K562 (cell line): Measurements from ENCODE around the gene RERE. TPM values are rescaled to one million over a fixed set of nuclear protein-coding genes. Genes with fewer than 3 reads are reported as not detected.

Experiments
- BRD9 ChIP-seq: fragments of 450-650 bp; IDR thresholded peaks from 2 replicates; pipeline ENCODE4 v1.6.1; 2018; ENCODE audit warnings: low read depth; ENCODE audit not compliant: partially characterized antibody
- FOXJ2 ChIP-seq: fragments of 200-800 bp; sonication (Bioruptor generic); IDR thresholded peaks from 2 replicates; pipeline ENCODE4 v1.6.1; 2016; ENCODE audit warnings: missing genetic modification characterization, missing compliant biosample characterization
- HEY1 ChIP-seq: fragments of 250-450 bp; sonication (Bioruptor Pico); IDR thresholded peaks from 2 replicates; pipeline ENCODE4 v1.5.0; 2020; ENCODE audit warnings: mild to moderate bottlenecking, moderate library complexity, borderline replicate concordance
- MAFG ChIP-seq: fragments of 450-650 bp; conservative IDR thresholded peaks from 2 replicates; pipeline ENCODE4 v1.6.1; 2016; ENCODE audit warnings: missing genetic modification characterization, missing compliant biosample characterization
- MAZ ChIP-seq, 2 experiments: fragments of 450-650 bp in 1 of 2; sonication (generic) in 1 of 2; formaldehyde crosslinking; IDR thresholded peaks in 1 of 2; conservative IDR thresholded peaks in 1 of 2; 2 replicates each; pipeline versions ENCODE4 v1.4.0 to v1.5.0; 2020; ENCODE audit warnings: mild to moderate bottlenecking in 1 of 2, missing genetic modification reagents in 1 of 2
- MCM2 ChIP-seq: fragments of 450-650 bp; IDR thresholded peaks from 2 replicates; pipeline ENCODE4 v1.6.1; 2017; ENCODE audit warnings: low read depth, mild to moderate bottlenecking
- MTA2 ChIP-seq: fragments of 450-650 bp; IDR thresholded peaks from 2 replicates; pipeline ENCODE4 v1.6.1; 2016; ENCODE audit warnings: low read depth
- POLR2H ChIP-seq: IDR thresholded peaks from 2 replicates; pipeline ENCODE4 v1.6.1; 2016; ENCODE audit warnings: missing genetic modification characterization, low read depth, mild to moderate bottlenecking, control low read depth, missing compliant biosample characterization, moderate library complexity
- RB1 ChIP-seq: fragments of 450-650 bp; IDR thresholded peaks from 2 replicates; pipeline ENCODE4 v1.6.1; 2017; ENCODE audit warnings: low read depth, mild to moderate bottlenecking
- TCF3 ChIP-seq: sonication (generic); formaldehyde crosslinking; IDR thresholded peaks from 2 replicates; pipeline ENCODE4 v1.4.0; 2020; ENCODE audit warnings: mild to moderate bottlenecking, missing genetic modification reagents
- TCF7L2 ChIP-seq: fragments of 150-350 bp; IDR thresholded peaks from 2 replicates; pipeline ENCODE4 v1.6.1; 2016; ENCODE audit warnings: low read depth, mild to moderate bottlenecking, low read length, moderate library complexity
- ZFP1 ChIP-seq: fragments of 450-650 bp; formaldehyde crosslinking; IDR thresholded peaks from 2 replicates; pipeline ENCODE4 v1.4.0; 2020; ENCODE audit warnings: mild to moderate bottlenecking, mixed read lengths
- ZNF354B ChIP-seq: fragments of 250-450 bp; sonication (Bioruptor Pico); IDR thresholded peaks from 2 replicates; pipeline ENCODE4 v1.4.0; 2020
- ZNF507 ChIP-seq: conservative IDR thresholded peaks from 2 replicates; pipeline ENCODE4 v1.6.1; 2017; ENCODE audit warnings: missing genetic modification characterization, missing compliant biosample characterization
- ZNF561 ChIP-seq: fragments of 450-650 bp; formaldehyde crosslinking; conservative IDR thresholded peaks from 2 replicates; pipeline ENCODE4 v1.4.0; 2020; ENCODE audit warnings: mild to moderate bottlenecking, moderate library complexity
- ZNF583 ChIP-seq: fragments of 250-450 bp; sonication (Bioruptor Pico); IDR thresholded peaks from 2 replicates; pipeline ENCODE4 v1.4.0; 2020
- polyA plus RNA-seq, 8 experiments: library from polyadenylated mRNA; depleted of rRNA in 4 of 8; stranded (reverse) in 5 of 8; unstranded in 3 of 8; fragments of >200 nt; fragmentation: Nextera tagmentation in 2 of 8; fragmentation: Illumina TruSeq in 1 of 8; extraction: Ambion mirVana in 2 of 8; extraction: Trizol in 1 of 8; gene quantifications; 2 replicates each; pipeline versions ENCODE4 v1.2.1 to v1.2.3, GENCODE V29; 2011 to 2014; ENCODE audit warnings: inconsistent platforms in 1 of 8, missing spikeins in 1 of 8
- total RNA-seq, 7 experiments: library from RNA; depleted of rRNA in 6 of 7; stranded (reverse); fragments of >200 nt in 6 of 7; fragmentation: Illumina TruSeq in 2 of 7; extraction: Trizol in 2 of 7; gene quantifications; 2 replicates each; pipeline versions ENCODE4 v1.2.1 to v1.2.3, GENCODE V29; 2011 to 2021; ENCODE audit warnings: low replicate concordance in 1 of 7
- TF ChIP-seq, protein P1 (sequence below): conservative IDR thresholded peaks from 2 replicates; pipeline ENCODE4 v1.6.1; 2011; ENCODE audit warnings: low read depth, mild to moderate bottlenecking, low read length; ENCODE audit not compliant: control insufficient read depth
- TF ChIP-seq, protein P2 (sequence below): IDR thresholded peaks from 3 replicates; pipeline ENCODE4 v1.6.1; 2011; ENCODE audit warnings: borderline replicate concordance, mild to moderate bottlenecking, moderate library complexity; ENCODE audit not compliant: insufficient read length; ENCODE audit errors: extremely low read depth
- TF ChIP-seq, protein P3 (sequence below), 3 experiments: IDR thresholded peaks in 2 of 3; conservative IDR thresholded peaks in 1 of 3; 2 replicates each; pipeline ENCODE4 v1.5.1; 2011 to 2012; ENCODE audit warnings: low read length in 3 of 3, mild to moderate bottlenecking in 3 of 3, control low read depth in 2 of 3, improper control_type of control experiment in 1 of 3, inconsistent platforms in 1 of 3, low read depth in 1 of 3, mixed read lengths in 1 of 3, moderate library complexity in 1 of 3; ENCODE audit not compliant: insufficient read depth in 2 of 3
- TF ChIP-seq, protein P4 (sequence below), 3 experiments: fragments of 200-800 bp in 1 of 3; sonication (Bioruptor generic) in 1 of 3; sonication (generic) in 1 of 3; formaldehyde crosslinking in 1 of 3; IDR thresholded peaks; 2 replicates each; pipeline versions ENCODE4 v1.6.1 to v1.8.0; 2016 to 2022; ENCODE audit warnings: mild to moderate bottlenecking in 2 of 3, missing compliant biosample characterization in 2 of 3, missing genetic modification characterization in 2 of 3, missing genetic modification reagents in 1 of 3

The RERE gene
- total and polyA plus RNA-seq, 9 of the 15 experiments (the other 6 are each of a cell fraction or from before 2014, with no cell fraction given): 3.0 to 51.5 (median 13.4) TPM

DNA sequence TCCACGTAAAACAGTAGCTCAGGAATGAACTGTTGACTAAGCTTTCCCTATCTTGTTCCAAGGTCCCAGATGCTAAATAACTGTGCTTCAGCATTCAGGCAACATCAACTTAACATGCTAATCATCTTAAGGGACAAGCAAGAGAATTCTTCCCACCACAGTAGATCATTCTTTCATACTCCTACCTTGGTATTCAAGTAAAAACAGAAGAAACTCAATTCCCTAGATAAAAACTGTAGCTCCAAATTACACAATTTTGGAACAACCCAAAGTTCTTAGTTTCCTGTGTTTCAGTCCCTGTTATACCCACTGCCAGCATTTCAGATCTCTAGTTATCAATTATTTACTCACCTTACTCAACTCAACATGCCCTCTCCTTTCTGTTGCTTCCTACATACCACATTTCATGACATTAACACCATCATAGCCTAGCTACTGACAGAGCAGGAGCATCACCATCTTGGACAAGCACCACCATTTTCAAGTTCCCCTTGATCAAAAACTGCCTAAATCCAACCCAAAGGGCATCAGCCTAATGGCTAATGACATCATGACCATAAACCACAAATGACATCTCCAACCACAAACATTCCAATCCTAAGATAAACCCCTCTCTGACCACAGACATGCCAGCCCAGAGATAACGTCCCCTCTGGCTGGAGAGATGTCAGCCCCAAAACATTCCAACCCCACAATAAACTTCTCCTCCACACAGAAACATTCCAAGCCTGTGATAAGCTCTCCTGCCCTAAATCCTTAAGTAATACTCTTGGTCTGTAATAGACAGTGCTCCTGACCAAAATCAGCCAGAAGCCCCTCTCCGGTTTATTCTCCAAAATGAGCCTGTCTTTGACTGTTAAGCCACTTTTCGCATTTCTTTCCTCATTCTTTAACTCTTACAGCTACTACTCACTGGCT is 191.2 kb downstream of the RERE start (continued):
- TF ChIP-seq BRD9: no peak
- TF ChIP-seq, protein P1, sequence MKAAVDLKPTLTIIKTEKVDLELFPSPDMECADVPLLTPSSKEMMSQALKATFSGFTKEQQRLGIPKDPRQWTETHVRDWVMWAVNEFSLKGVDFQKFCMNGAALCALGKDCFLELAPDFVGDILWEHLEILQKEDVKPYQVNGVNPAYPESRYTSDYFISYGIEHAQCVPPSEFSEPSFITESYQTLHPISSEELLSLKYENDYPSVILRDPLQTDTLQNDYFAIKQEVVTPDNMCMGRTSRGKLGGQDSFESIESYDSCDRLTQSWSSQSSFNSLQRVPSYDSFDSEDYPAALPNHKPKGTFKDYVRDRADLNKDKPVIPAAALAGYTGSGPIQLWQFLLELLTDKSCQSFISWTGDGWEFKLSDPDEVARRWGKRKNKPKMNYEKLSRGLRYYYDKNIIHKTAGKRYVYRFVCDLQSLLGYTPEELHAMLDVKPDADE: no peak
- TF ChIP-seq ZNF561: no peak
- TF ChIP-seq, protein P2, sequence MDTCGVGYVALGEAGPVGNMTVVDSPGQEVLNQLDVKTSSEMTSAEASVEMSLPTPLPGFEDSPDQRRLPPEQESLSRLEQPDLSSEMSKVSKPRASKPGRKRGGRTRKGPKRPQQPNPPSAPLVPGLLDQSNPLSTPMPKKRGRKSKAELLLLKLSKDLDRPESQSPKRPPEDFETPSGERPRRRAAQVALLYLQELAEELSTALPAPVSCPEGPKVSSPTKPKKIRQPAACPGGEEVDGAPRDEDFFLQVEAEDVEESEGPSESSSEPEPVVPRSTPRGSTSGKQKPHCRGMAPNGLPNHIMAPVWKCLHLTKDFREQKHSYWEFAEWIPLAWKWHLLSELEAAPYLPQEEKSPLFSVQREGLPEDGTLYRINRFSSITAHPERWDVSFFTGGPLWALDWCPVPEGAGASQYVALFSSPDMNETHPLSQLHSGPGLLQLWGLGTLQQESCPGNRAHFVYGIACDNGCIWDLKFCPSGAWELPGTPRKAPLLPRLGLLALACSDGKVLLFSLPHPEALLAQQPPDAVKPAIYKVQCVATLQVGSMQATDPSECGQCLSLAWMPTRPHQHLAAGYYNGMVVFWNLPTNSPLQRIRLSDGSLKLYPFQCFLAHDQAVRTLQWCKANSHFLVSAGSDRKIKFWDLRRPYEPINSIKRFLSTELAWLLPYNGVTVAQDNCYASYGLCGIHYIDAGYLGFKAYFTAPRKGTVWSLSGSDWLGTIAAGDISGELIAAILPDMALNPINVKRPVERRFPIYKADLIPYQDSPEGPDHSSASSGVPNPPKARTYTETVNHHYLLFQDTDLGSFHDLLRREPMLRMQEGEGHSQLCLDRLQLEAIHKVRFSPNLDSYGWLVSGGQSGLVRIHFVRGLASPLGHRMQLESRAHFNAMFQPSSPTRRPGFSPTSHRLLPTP: no peak
- TF ChIP-seq TCF3 (CRISPR knock-in tag): peak; percentile 92
- no peak for TF ChIP-seq ZNF354B (CRISPR knock-in tag)
- TF ChIP-seq TCF7L2: no peak
- no peak for TF ChIP-seq HEY1 (CRISPR knock-in tag)
- no peak for TF ChIP-seq ZFP1
- no peak for TF ChIP-seq POLR2H
- TF ChIP-seq ZNF507 (tag): no peak
- no peak for TF ChIP-seq RB1
- peak; percentile 91 for TF ChIP-seq MTA2
- TF ChIP-seq, protein P3, sequence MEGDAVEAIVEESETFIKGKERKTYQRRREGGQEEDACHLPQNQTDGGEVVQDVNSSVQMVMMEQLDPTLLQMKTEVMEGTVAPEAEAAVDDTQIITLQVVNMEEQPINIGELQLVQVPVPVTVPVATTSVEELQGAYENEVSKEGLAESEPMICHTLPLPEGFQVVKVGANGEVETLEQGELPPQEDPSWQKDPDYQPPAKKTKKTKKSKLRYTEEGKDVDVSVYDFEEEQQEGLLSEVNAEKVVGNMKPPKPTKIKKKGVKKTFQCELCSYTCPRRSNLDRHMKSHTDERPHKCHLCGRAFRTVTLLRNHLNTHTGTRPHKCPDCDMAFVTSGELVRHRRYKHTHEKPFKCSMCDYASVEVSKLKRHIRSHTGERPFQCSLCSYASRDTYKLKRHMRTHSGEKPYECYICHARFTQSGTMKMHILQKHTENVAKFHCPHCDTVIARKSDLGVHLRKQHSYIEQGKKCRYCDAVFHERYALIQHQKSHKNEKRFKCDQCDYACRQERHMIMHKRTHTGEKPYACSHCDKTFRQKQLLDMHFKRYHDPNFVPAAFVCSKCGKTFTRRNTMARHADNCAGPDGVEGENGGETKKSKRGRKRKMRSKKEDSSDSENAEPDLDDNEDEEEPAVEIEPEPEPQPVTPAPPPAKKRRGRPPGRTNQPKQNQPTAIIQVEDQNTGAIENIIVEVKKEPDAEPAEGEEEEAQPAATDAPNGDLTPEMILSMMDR (IDR thresholded peaks at IDR 0.05 in 2 of 3, conservative IDR thresholded peaks at IDR 0.05 in 1 of 3; ENCODE audit: insufficient read depth in 2 of 3, low read depth in 1 of 3, low read length in 3 of 3): no peak
- no peak for TF ChIP-seq MAFG (tag)
- 0 out of 2 replicates have a peak, but pooled peaks have one; percentile 31 for TF ChIP-seq ZNF583 (CRISPR knock-in tag)
- peak in 1 of 2 experiments; percentile 71; a peak in 2 of 4 replicates for TF ChIP-seq MAZ (CRISPR knock-in tag; conservative IDR thresholded peaks at IDR 0.05 in 1 of 2, IDR thresholded peaks at IDR 0.05 in 1 of 2)
- peak; percentile 82; the same call in 1 of the 2 replicates for TF ChIP-seq FOXJ2 (tag)
- TF ChIP-seq, protein P4, sequence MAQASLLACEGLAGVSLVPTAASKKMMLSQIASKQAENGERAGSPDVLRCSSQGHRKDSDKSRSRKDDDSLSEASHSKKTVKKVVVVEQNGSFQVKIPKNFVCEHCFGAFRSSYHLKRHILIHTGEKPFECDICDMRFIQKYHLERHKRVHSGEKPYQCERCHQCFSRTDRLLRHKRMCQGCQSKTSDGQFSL (CRISPR knock-in tag; IDR thresholded peaks at IDR 0.05): no peak
- TF ChIP-seq, protein P4 (tag; IDR thresholded peaks at IDR 0.05): no peak
- no peak for TF ChIP-seq MCM2
